Measurements from ENCODE around the gene KCNIP4. TPM values are rescaled to one million over a fixed set of nuclear protein-coding genes. Genes with fewer than 3 reads are reported as not detected.

KCNIP4 gene
- total RNA-seq, 1 donor from 2014 or later = not detected

- H3K27ac Mint-ChIP-seq = no peak overlapping the region
- no peaks in the 10 kb centered on the region for H3K4me1 Mint-ChIP-seq
- intact Hi-C loops (cut with micrococcal nuclease) = no loop called here
- no peaks in the 10 kb centered on the region for H3K9me3 Mint-ChIP-seq
- H3K36me3 Mint-ChIP-seq (ENCODE audit: low read depth) = no peaks in the 10 kb centered on the region
- no peaks in the 10 kb centered on the region for H3K27me3 Mint-ChIP-seq
- no peak for DNase-seq
- H3K4me3 Mint-ChIP-seq = no peak overlapping the region
These were observed 1078.1 kb downstream of the KCNIP4 start for GRCh38 chr4:20870436-20870835.

- Mint-ChIP-seq H3K4me1 (no peaks in the 10 kb centered on the region), H3K9me3 (no peaks in the 10 kb centered on the region), H3K27me3 (no peaks in the 10 kb centered on the region), H3K4me3 (no peak overlapping the region), H3K27ac (no peak overlapping the region), H3K36me3 (ENCODE audit: low read depth) (no peaks in the 10 kb centered on the region)
- DNase-seq = no peak
- intact Hi-C loops (cut with micrococcal nuclease) = no loop called here
These were observed 1080.5 kb downstream of the KCNIP4 start for GRCh38 chr4:20868108-20868507.

- DNase-seq = no peak
- H3K27me3 Mint-ChIP-seq = no peaks in the 10 kb centered on the region
These were observed 1087.7 kb downstream of the KCNIP4 start for GRCh38 chr4:20860878-20861277.

GRCh38 chr4:20859097-20859781 lies 1089.3 kb downstream of the KCNIP4 start:
- Mint-ChIP-seq H3K36me3 (ENCODE audit: low read depth) (no peaks in the 10 kb centered on the region), H3K9me3 (peaks cover 16% of the 10 kb centered on the region), H3K4me3 (no peak overlapping the region), H3K4me1 (no peaks in the 10 kb centered on the region), H3K27me3 (no peaks in the 10 kb centered on the region), H3K27ac (no peak overlapping the region)
- intact Hi-C loops (cut with micrococcal nuclease) = no loop called here
- no peak for DNase-seq

More at GRCh38 chr4:20860878-20861277, 1087.7 kb downstream of the KCNIP4 start:
- Mint-ChIP-seq H3K27ac (no peak overlapping the region), H3K4me3 (no peak overlapping the region), H3K36me3 (ENCODE audit: low read depth) (no peaks in the 10 kb centered on the region), H3K4me1 (no peaks in the 10 kb centered on the region), H3K9me3 (peaks cover 13% of the 10 kb centered on the region)
- intact Hi-C loops (cut with micrococcal nuclease) = no loop called here

GRCh38 chr4:20857081-20857480 lies 1091.5 kb downstream of the KCNIP4 start:
- Mint-ChIP-seq H3K36me3 (ENCODE audit: low read depth) (no peaks in the 10 kb centered on the region), H3K27me3 (no peaks in the 10 kb centered on the region), H3K9me3 (peaks cover 15% of the 10 kb centered on the region), H3K4me1 (no peaks in the 10 kb centered on the region), H3K27ac (no peak overlapping the region), H3K4me3 (no peak overlapping the region)
- no peak for DNase-seq
- intact Hi-C loops (cut with micrococcal nuclease) = no loop called here

- H3K4me1 Mint-ChIP-seq = no peaks in the 10 kb centered on the region
- no peaks in the 10 kb centered on the region for H3K36me3 Mint-ChIP-seq (ENCODE audit: low read depth)
- no peaks in the 10 kb centered on the region for H3K27me3 Mint-ChIP-seq
- H3K27ac Mint-ChIP-seq = no peak overlapping the region
- DNase-seq = no peak
- peaks cover 6% of the 10 kb centered on the region for H3K9me3 Mint-ChIP-seq
- H3K4me3 Mint-ChIP-seq = no peak overlapping the region
- intact Hi-C loops (cut with micrococcal nuclease) = no loop called here
These were observed 1101.3 kb downstream of the KCNIP4 start for GRCh38 chr4:20847124-20847747.

GRCh38 chr4:20844311-20844710 lies 1104.3 kb downstream of the KCNIP4 start:
- Mint-ChIP-seq H3K36me3 (ENCODE audit: low read depth) (no peaks in the 10 kb centered on the region), H3K4me1 (no peaks in the 10 kb centered on the region), H3K27me3 (no peaks in the 10 kb centered on the region), H3K27ac (no peak overlapping the region), H3K4me3 (no peak overlapping the region), H3K9me3 (peaks cover 4% of the 10 kb centered on the region)
- intact Hi-C loops (cut with micrococcal nuclease) = no loop called here
- DNase-seq = no peak

GRCh38 chr4:20840648-20841190 lies 1107.9 kb downstream of the KCNIP4 start:
- no peak overlapping the region for H3K4me3 Mint-ChIP-seq

GRCh38 chr4:20839957-20840356 lies 1108.6 kb downstream of the KCNIP4 start:
- no peak overlapping the region for H3K27ac Mint-ChIP-seq
- no peak for DNase-seq
- no peaks in the 10 kb centered on the region for H3K4me1 Mint-ChIP-seq

More at GRCh38 chr4:20840648-20841190, 1107.9 kb downstream of the KCNIP4 start:
- H3K9me3 Mint-ChIP-seq = peaks cover 4% of the 10 kb centered on the region
- H3K4me1 Mint-ChIP-seq = no peaks in the 10 kb centered on the region
- no peaks in the 10 kb centered on the region for H3K27me3 Mint-ChIP-seq
- intact Hi-C loops (cut with micrococcal nuclease) = no loop called here
- no peak for DNase-seq
- no peaks in the 10 kb centered on the region for H3K36me3 Mint-ChIP-seq (ENCODE audit: low read depth)
- H3K27ac Mint-ChIP-seq = no peak overlapping the region

GRCh38 chr4:20838476-20838875 lies 1110.1 kb downstream of the KCNIP4 start:
- H3K27me3 Mint-ChIP-seq = no peaks in the 10 kb centered on the region
- peaks cover 4% of the 10 kb centered on the region for H3K9me3 Mint-ChIP-seq
- DNase-seq = no peak
- H3K36me3 Mint-ChIP-seq (ENCODE audit: low read depth) = no peaks in the 10 kb centered on the region
- H3K4me3 Mint-ChIP-seq = no peak overlapping the region
- no peak overlapping the region for H3K27ac Mint-ChIP-seq
- intact Hi-C loops (cut with micrococcal nuclease) = no loop called here
- no peaks in the 10 kb centered on the region for H3K4me1 Mint-ChIP-seq

More at GRCh38 chr4:20839957-20840356, 1108.6 kb downstream of the KCNIP4 start:
- no peaks in the 10 kb centered on the region for H3K36me3 Mint-ChIP-seq (ENCODE audit: low read depth)
- intact Hi-C loops (cut with micrococcal nuclease) = no loop called here
- H3K27me3 Mint-ChIP-seq = no peaks in the 10 kb centered on the region
- peaks cover 4% of the 10 kb centered on the region for H3K9me3 Mint-ChIP-seq
- H3K4me3 Mint-ChIP-seq = no peak overlapping the region

GRCh38 chr4:20832826-20833225 lies 1115.7 kb downstream of the KCNIP4 start:
- Mint-ChIP-seq H3K9me3 (no peaks in the 10 kb centered on the region), H3K4me1 (no peaks in the 10 kb centered on the region), H3K27me3 (no peaks in the 10 kb centered on the region), H3K27ac (no peak overlapping the region), H3K4me3 (no peak overlapping the region), H3K36me3 (ENCODE audit: low read depth) (no peaks in the 10 kb centered on the region)
- no peak for DNase-seq
- intact Hi-C loops (cut with micrococcal nuclease) = no loop called here

- H3K9me3 Mint-ChIP-seq = no peaks in the 10 kb centered on the region
- no peak for DNase-seq
These were observed 1116.8 kb downstream of the KCNIP4 start for GRCh38 chr4:20831746-20832145.

GRCh38 chr4:20829617-20830357 lies 1118.8 kb downstream of the KCNIP4 start:
- no peaks in the 10 kb centered on the region for H3K4me1 Mint-ChIP-seq

More at GRCh38 chr4:20831746-20832145, 1116.8 kb downstream of the KCNIP4 start:
- Mint-ChIP-seq H3K4me3 (no peak overlapping the region), H3K27ac (no peak overlapping the region), H3K4me1 (no peaks in the 10 kb centered on the region), H3K27me3 (no peaks in the 10 kb centered on the region), H3K36me3 (ENCODE audit: low read depth) (no peaks in the 10 kb centered on the region)
- intact Hi-C loops (cut with micrococcal nuclease) = no loop called here

GRCh38 chr4:20825505-20825904 lies 1123.1 kb downstream of the KCNIP4 start:
- H3K36me3 Mint-ChIP-seq (ENCODE audit: low read depth) = no peaks in the 10 kb centered on the region
- no peaks in the 10 kb centered on the region for H3K27me3 Mint-ChIP-seq
- intact Hi-C loops (cut with micrococcal nuclease) = no loop called here
- no peaks in the 10 kb centered on the region for H3K9me3 Mint-ChIP-seq
- no peak for DNase-seq
- no peak overlapping the region for H3K27ac Mint-ChIP-seq
- no peak overlapping the region for H3K4me3 Mint-ChIP-seq
- no peaks in the 10 kb centered on the region for H3K4me1 Mint-ChIP-seq

More at GRCh38 chr4:20829617-20830357, 1118.8 kb downstream of the KCNIP4 start:
- no peaks in the 10 kb centered on the region for H3K36me3 Mint-ChIP-seq (ENCODE audit: low read depth)
- no peak overlapping the region for H3K27ac Mint-ChIP-seq
- no peaks in the 10 kb centered on the region for H3K27me3 Mint-ChIP-seq
- H3K9me3 Mint-ChIP-seq = no peaks in the 10 kb centered on the region
- no peak for DNase-seq
- intact Hi-C loops (cut with micrococcal nuclease) = no loop called here
- no peak overlapping the region for H3K4me3 Mint-ChIP-seq

Measured in activated CD4-positive, alpha-beta T cell treated with anti-CD3 and anti-CD28 coated beads, Interleukin-2, amount 10 ng/mL, durations not matched to agents 24 days and 14 days (primary cell).